ENCODE results near the gene CYSTM1. TPM values are rescaled to one million over a fixed set of nuclear protein-coding genes. Genes with fewer than 3 reads are reported as not detected.

CYSTM1 gene
- total and polyA plus RNA-seq, 2 donors (not counting 1 experiment from before 2014, with no cell fraction given) = 6.2 to 17.0 TPM

- peaks cover 21% of the 10 kb centered on the region for H3K4me1 Mint-ChIP-seq
- H3K27me3 ChIP-seq (replicated peaks in 1 of 4; ENCODE audit: control extremely low read depth in 1 of 4, control insufficient read depth in 3 of 4, insufficient read depth in 4 of 4, low read length in 3 of 4) = no peaks in the 10 kb centered on the region
- no peaks in the 10 kb centered on the region for H3K27me3 Mint-ChIP-seq
- intact Hi-C loops (cut with micrococcal nuclease) = no loop called here
- no peak overlapping the region for H3K4me3 ChIP-seq (ENCODE audit: control extremely low read depth in 1 of 5, extremely low read depth in 1 of 5, insufficient read depth in 1 of 5, low read depth in 2 of 5, low read length in 4 of 5)
- DNase-seq = no peak
- whole genome bisulfite sequencing (ENCODE audit: insufficient coverage) = 100% methylated on average over 1 of the region's 3 CpGs
- POLR2A ChIA-PET = no interaction called here
- H3K36me3 ChIP-seq (replicated peaks in 1 of 2; ENCODE audit: control extremely low read depth in 1 of 2, control insufficient read depth in 1 of 2, extremely low read depth in 1 of 2, insufficient read depth in 2 of 2, low read length in 1 of 2) = peaks cover 2 to 8% of the 10 kb centered on the region in 2 experiments
- no peaks in the 10 kb centered on the region for H3K9me3 Mint-ChIP-seq (ENCODE audit: insufficient read depth)
- H3K4me2 ChIP-seq (replicated peaks; ENCODE audit: low read depth, low read length, poor library complexity, severe bottlenecking) = no peak overlapping the region
- peaks cover 49% of the 10 kb centered on the region for H3K79me2 ChIP-seq (ENCODE audit: control insufficient read depth, insufficient read depth, low read length)
- H3K4me1 ChIP-seq (ENCODE audit: control insufficient read depth in 2 of 2, insufficient read depth in 2 of 2, low read length in 2 of 2) = peaks cover 3 to 9% of the 10 kb centered on the region in 2 donors
- H3K27ac Mint-ChIP-seq = no peak overlapping the region
- TF ChIP-seq CTCF (IDR thresholded peaks at IDR 0.05) (no peak), EZH2 (IDR thresholded peaks at IDR 0.05; ENCODE audit: borderline replicate concordance, insufficient read depth, low read depth, low read length, poor library complexity, severe bottlenecking) (no peak)
- H3K27ac ChIP-seq (ENCODE audit: low read length in 2 of 2) = no peak overlapping the region
- H3K9ac ChIP-seq (ENCODE audit: low read length) = no peak overlapping the region
- H2AFZ ChIP-seq (ENCODE audit: insufficient read depth, low read depth, low read length, poor library complexity, severe bottlenecking) = no peak overlapping the region
- no peak overlapping the region for H3K4me3 Mint-ChIP-seq
- H4K20me1 ChIP-seq (ENCODE audit: control insufficient read depth, insufficient read depth, low read length, poor library complexity, severe bottlenecking) = peaks cover 17% of the 10 kb centered on the region
- CTCF ChIA-PET = interaction anchor here (1.5 to 3.9 kb wide), 3 partner anchors 11 to 84 kb away, joined by 6 to 19 read pairs (median 8); partner anchors contain the start of gene HBEGF
- no peaks in the 10 kb centered on the region for H3K9me3 ChIP-seq (ENCODE audit: control extremely low read depth in 1 of 3, control insufficient read depth in 2 of 3, insufficient read depth in 1 of 3, low read length in 2 of 3)
- ATAC-seq (ENCODE audit: low read depth) = no peak
Observed at GRCh38 chr5:140262839-140263238, 87.9 kb downstream of the CYSTM1 start.

- H3K9me3 ChIP-seq (ENCODE audit: control extremely low read depth in 1 of 3, control insufficient read depth in 2 of 3, insufficient read depth in 1 of 3, low read length in 2 of 3) = no peaks in the 10 kb centered on the region
- no peaks in the 10 kb centered on the region for H3K27me3 ChIP-seq (replicated peaks in 1 of 4; ENCODE audit: control extremely low read depth in 1 of 4, control insufficient read depth in 3 of 4, insufficient read depth in 4 of 4, low read length in 3 of 4)
- H3K9ac ChIP-seq (ENCODE audit: low read length) = no peak overlapping the region
- no peak for DNase-seq
- Mint-ChIP-seq H3K27ac (no peak overlapping the region), H3K4me1 (peaks cover 19% of the 10 kb centered on the region), H3K27me3 (no peaks in the 10 kb centered on the region), H3K9me3 (ENCODE audit: insufficient read depth) (no peaks in the 10 kb centered on the region), H3K4me3 (no peak overlapping the region)
- peaks cover 0 to 2% of the 10 kb centered on the region in 2 experiments for H3K36me3 ChIP-seq (replicated peaks in 1 of 2; ENCODE audit: control extremely low read depth in 1 of 2, control insufficient read depth in 1 of 2, extremely low read depth in 1 of 2, insufficient read depth in 2 of 2, low read length in 1 of 2)
- intact Hi-C loops (cut with micrococcal nuclease) = no loop called here
- H4K20me1 ChIP-seq (ENCODE audit: control insufficient read depth, insufficient read depth, low read length, poor library complexity, severe bottlenecking) = peaks cover 17% of the 10 kb centered on the region
- CTCF ChIA-PET = interaction anchor here (0.6 to 2.8 kb wide), 3 partner anchors 22 to 88 kb away, joined by 3 to 12 read pairs (median 3); no protein-coding TSS in a partner anchor
- no peak overlapping the region for H3K4me3 ChIP-seq (ENCODE audit: control extremely low read depth in 1 of 5, extremely low read depth in 1 of 5, insufficient read depth in 1 of 5, low read depth in 2 of 5, low read length in 4 of 5)
- H2AFZ ChIP-seq (ENCODE audit: insufficient read depth, low read depth, low read length, poor library complexity, severe bottlenecking) = no peak overlapping the region
- POLR2A ChIA-PET = no interaction called here
- no peak for ATAC-seq (ENCODE audit: low read depth)
- H3K79me2 ChIP-seq (ENCODE audit: control insufficient read depth, insufficient read depth, low read length) = peaks cover 40% of the 10 kb centered on the region
- no CpG with 5 or more reads among the region's 1 CpG for WGBS (ENCODE audit: insufficient coverage)
- no peak for TF ChIP-seq CTCF (IDR thresholded peaks at IDR 0.05)
- TF ChIP-seq EZH2 (IDR thresholded peaks at IDR 0.05; ENCODE audit: borderline replicate concordance, insufficient read depth, low read depth, low read length, poor library complexity, severe bottlenecking) = no peak
- no peak overlapping the region for H3K4me2 ChIP-seq (replicated peaks; ENCODE audit: low read depth, low read length, poor library complexity, severe bottlenecking)
- H3K4me1 ChIP-seq (ENCODE audit: control insufficient read depth in 2 of 2, insufficient read depth in 2 of 2, low read length in 2 of 2) = peaks cover 3 to 9% of the 10 kb centered on the region in 2 donors
- no peak overlapping the region for H3K27ac ChIP-seq (ENCODE audit: low read length in 2 of 2)
Observed at GRCh38 chr5:140265845-140266244, 90.9 kb downstream of the CYSTM1 start.

Measured in B cell (primary cell).